Trophoblast cell (in vitro differentiated cells and primary cell): ENCODE measurements around the gene C11orf68. TPM values are rescaled to one million over a fixed set of nuclear protein-coding genes. Genes with fewer than 3 reads are reported as not detected.

ENCODE experiments used
- DNase-seq, 2 donors: peaks; one replicate each; pipeline ENCODE4 v3.0.0-alpha.2; 2016
- H2AFZ ChIP-seq: 2 replicates; pipeline ENCODE4 v1.6.1; 2013; ENCODE audit warnings: low read length, moderate library complexity, mild to moderate bottlenecking; ENCODE audit not compliant: insufficient read depth, poor library complexity
- H2AK5ac ChIP-seq: 2 replicates; pipeline ENCODE4 v1.6.1; 2013; ENCODE audit warnings: mild to moderate bottlenecking, low read length
- H2BK120ac ChIP-seq: 2 replicates; pipeline ENCODE4 v1.6.1; 2013; ENCODE audit warnings: low read length, mild to moderate bottlenecking, moderate library complexity; ENCODE audit not compliant: insufficient read depth, poor library complexity
- H2BK12ac ChIP-seq: 2 replicates; pipeline ENCODE4 v1.6.1; 2013; ENCODE audit warnings: mild to moderate bottlenecking, low read length, moderate library complexity
- H2BK5ac ChIP-seq: 2 replicates; pipeline ENCODE4 v1.6.1; 2013; ENCODE audit warnings: low read length, low read depth, moderate library complexity, mild to moderate bottlenecking; ENCODE audit not compliant: poor library complexity
- H3K14ac ChIP-seq: 2 replicates; pipeline ENCODE4 v1.6.1; 2013; ENCODE audit warnings: mild to moderate bottlenecking, low read length
- H3K18ac ChIP-seq: 2 replicates; pipeline ENCODE4 v1.6.1; 2013; ENCODE audit warnings: mild to moderate bottlenecking, low read length
- H3K23ac ChIP-seq: 2 replicates; pipeline ENCODE4 v1.6.1; 2013; ENCODE audit warnings: low read length
- H3K27ac ChIP-seq: 2 replicates; pipeline ENCODE4 v1.5.1; 2013; ENCODE audit warnings: low read depth, mild to moderate bottlenecking, inconsistent platforms, low read length, moderate library complexity
- H3K27me3 ChIP-seq: 2 replicates; pipeline ENCODE4 v1.6.1; 2013; ENCODE audit warnings: inconsistent platforms, mild to moderate bottlenecking, low read length, moderate library complexity; ENCODE audit not compliant: insufficient read depth
- H3K36me3 ChIP-seq, 2 experiments: 1 replicate in 1 of 2; 2 replicates in 1 of 2; pipeline ENCODE4 v1.6.1; 2013; ENCODE audit warnings: low read length in 2 of 2, mild to moderate bottlenecking in 2 of 2, moderate library complexity in 1 of 2; ENCODE audit not compliant: insufficient read depth in 2 of 2, control insufficient read depth in 1 of 2
- H3K4ac ChIP-seq: 2 replicates; pipeline ENCODE4 v1.6.1; 2013; ENCODE audit warnings: low read depth, mild to moderate bottlenecking, low read length, moderate library complexity
- H3K4me1 ChIP-seq, 2 experiments: 1 replicate in 1 of 2; 2 replicates in 1 of 2; pipeline ENCODE4 v1.6.1; 2013; ENCODE audit warnings: low read length in 2 of 2, mild to moderate bottlenecking in 2 of 2, moderate library complexity in 1 of 2; ENCODE audit not compliant: insufficient read depth in 2 of 2, control insufficient read depth in 1 of 2
- H3K4me2 ChIP-seq: 2 replicates; pipeline ENCODE4 v1.6.1; 2013; ENCODE audit warnings: inconsistent platforms, mild to moderate bottlenecking, low read length, moderate library complexity
- H3K4me3 ChIP-seq: 2 replicates; pipeline ENCODE4 v1.5.1; 2013; ENCODE audit warnings: mild to moderate bottlenecking, low read depth, low read length, inconsistent platforms
- H3K79me1 ChIP-seq: one replicate; pipeline ENCODE4 v1.6.1; 2013; ENCODE audit warnings: low read length
- H3K79me2 ChIP-seq: 2 replicates; pipeline ENCODE4 v1.6.1; 2013; ENCODE audit warnings: low read length, mild to moderate bottlenecking; ENCODE audit not compliant: control insufficient read depth, insufficient read depth, poor library complexity
- H3K9ac ChIP-seq: 2 replicates; pipeline ENCODE4 v1.6.1; 2013; ENCODE audit warnings: mild to moderate bottlenecking, low read length
- H3K9me3 ChIP-seq: 2 replicates; pipeline ENCODE4 v1.6.1; 2013; ENCODE audit warnings: low read depth, mild to moderate bottlenecking, control low read depth, inconsistent platforms, low read length; ENCODE audit not compliant: insufficient read depth
- H4K12ac ChIP-seq: 2 replicates; pipeline ENCODE4 v1.6.1; 2013; ENCODE audit warnings: low read depth, mild to moderate bottlenecking, low read length, moderate library complexity
- H4K8ac ChIP-seq: 2 replicates; pipeline ENCODE4 v1.6.1; 2013; ENCODE audit warnings: low read depth, mild to moderate bottlenecking, low read length, moderate library complexity
- H4K91ac ChIP-seq: one replicate; pipeline ENCODE4 v1.6.1; 2013; ENCODE audit warnings: low read depth, mild to moderate bottlenecking, low read length, moderate library complexity
- WGBS: extraction: QIAGEN DNeasy Blood & Tissue Kit; methylation state at CpG from one replicate; pipeline ENCODE4 v1.1.7; 2013; ENCODE audit warnings: missing lambda C conversion rate; ENCODE audit not compliant: insufficient read length, insufficient coverage; ENCODE audit errors: extremely low coverage; 5-methylcytosine and 5-hydroxymethylcytosine counted together
- polyA plus RNA-seq: library from polyadenylated mRNA; stranded (reverse); fragments of 200-250 nt; gene quantifications from 2 replicates; pipeline ENCODE4 v1.2.3, GENCODE V29; 2013

The C11orf68 gene
- 25.5 and 26.0 TPM in 2 replicates for polyA plus RNA-seq

GRCh38 chr11:65918211-65919140 lies at the start of gene C11orf68:
Gene C11orf68, minus strand, starts transcription at chr11:65919062. Its CDS starts 31 bp downstream, at chr11:65919031.
- Histone ChIP-seq H4K91ac (peak within 1 kb of the TSS; percentile 95), H3K4me3 (peak within 1 kb of the TSS; percentile 92), H2BK12ac (peak within 1 kb of the TSS; percentile 32), H3K18ac (peak within 1 kb of the TSS; percentile 99), H3K4me1 (peaks cover 39 to 43% of the 10 kb centered on the region in 2 experiments), H2BK120ac (peak within 1 kb of the TSS; percentile 93), H3K23ac (no peak within 1 kb of the TSS), H4K8ac (peak within 1 kb of the TSS; percentile 93), H3K79me2 (peaks cover 10% of the 10 kb centered on the region), H3K4me2 (peak within 1 kb of the TSS; percentile 77), H2AK5ac (peak within 1 kb of the TSS; percentile 96), H3K27me3 (no peaks in the 10 kb centered on the region), H2AFZ (peak within 1 kb of the TSS; percentile 56), H3K9me3 (peaks cover 2% of the 10 kb centered on the region), H3K14ac (peak within 1 kb of the TSS; percentile 98), H2BK5ac (peak within 1 kb of the TSS; percentile 81), H3K27ac (peak within 1 kb of the TSS; percentile 71), H4K12ac (peak within 1 kb of the TSS; percentile 95), H3K4ac (peak within 1 kb of the TSS; percentile 88), H3K36me3 (peaks cover 26 to 31% of the 10 kb centered on the region in 2 experiments), H3K79me1 (peaks cover 19% of the 10 kb centered on the region), H3K9ac (peak within 1 kb of the TSS; percentile 96)
- WGBS = no CpG with 5 or more reads among the region's 77 CpGs
- DNase-seq = peak in 1 of 2 donors; percentile 52

GRCh38 chr11:65967329-65967934 lies 48.6 kb upstream of the C11orf68 start:
- no CpG with 5 or more reads among the region's 30 CpGs for WGBS
- H2BK5ac ChIP-seq = no peak overlapping the region
- no peak overlapping the region for H3K4ac ChIP-seq
- no peak overlapping the region for H3K4me3 ChIP-seq
- no peaks in the 10 kb centered on the region for H3K79me1 ChIP-seq
- H3K27me3 ChIP-seq = no peaks in the 10 kb centered on the region
- no peak overlapping the region for H4K91ac ChIP-seq
- peaks cover 60 to 65% of the 10 kb centered on the region in 2 experiments for H3K36me3 ChIP-seq
- no peak overlapping the region for H3K9ac ChIP-seq
- no peak overlapping the region for H4K8ac ChIP-seq
- H2BK12ac ChIP-seq = no peak overlapping the region
- H2AFZ ChIP-seq = no peak overlapping the region
- no peak overlapping the region for H4K12ac ChIP-seq
- H3K79me2 ChIP-seq = peaks cover 5% of the 10 kb centered on the region
- no peak overlapping the region for H2AK5ac ChIP-seq
- no peak overlapping the region for H3K27ac ChIP-seq
- no peak overlapping the region for H3K18ac ChIP-seq
- DNase-seq = no peak
- H3K4me1 ChIP-seq = peaks cover 3 to 5% of the 10 kb centered on the region in 2 experiments
- no peaks in the 10 kb centered on the region for H3K9me3 ChIP-seq
- H3K23ac ChIP-seq = no peak overlapping the region
- no peak overlapping the region for H2BK120ac ChIP-seq
- no peak overlapping the region for H3K14ac ChIP-seq
- H3K4me2 ChIP-seq = no peak overlapping the region

- Histone ChIP-seq H2AK5ac (no peak overlapping the region), H3K27ac (no peak overlapping the region), H3K18ac (no peak overlapping the region), H3K27me3 (no peaks in the 10 kb centered on the region), H4K91ac (no peak overlapping the region), H2BK120ac (no peak overlapping the region), H2BK12ac (no peak overlapping the region), H3K9ac (no peak overlapping the region), H2BK5ac (no peak overlapping the region), H3K23ac (no peak overlapping the region), H2AFZ (no peak overlapping the region), H3K4me1 (peaks cover 4 to 8% of the 10 kb centered on the region in 2 experiments), H3K36me3 (peaks cover 56 to 64% of the 10 kb centered on the region in 2 experiments), H4K8ac (no peak overlapping the region), H3K4me2 (no peak overlapping the region), H4K12ac (no peak overlapping the region), H3K9me3 (no peaks in the 10 kb centered on the region), H3K79me1 (peaks cover 5% of the 10 kb centered on the region), H3K79me2 (peaks cover 8% of the 10 kb centered on the region), H3K14ac (no peak overlapping the region), H3K4me3 (no peak overlapping the region), H3K4ac (no peak overlapping the region)
- no CpG with 5 or more reads among the region's 36 CpGs for WGBS
- peak in 1 of 2 donors; percentile 44 for DNase-seq
Observed at GRCh38 chr11:65965986-65966762, 47.3 kb upstream of the C11orf68 start.

GRCh38 chr11:65964906-65965305 lies 46.0 kb upstream of the C11orf68 start:
- Histone ChIP-seq H3K79me1 (peaks cover 8% of the 10 kb centered on the region), H3K27me3 (no peaks in the 10 kb centered on the region), H3K79me2 (peaks cover 9% of the 10 kb centered on the region), H3K4me1 (peaks cover 4 to 9% of the 10 kb centered on the region in 2 experiments), H4K12ac (no peak overlapping the region), H3K23ac (no peak overlapping the region), H3K36me3 (peaks cover 50 to 58% of the 10 kb centered on the region in 2 experiments), H3K18ac (no peak overlapping the region), H3K27ac (no peak overlapping the region), H2BK120ac (no peak overlapping the region), H3K9ac (no peak overlapping the region), H4K8ac (no peak overlapping the region), H3K4me2 (no peak overlapping the region), H4K91ac (no peak overlapping the region), H3K14ac (no peak overlapping the region), H2BK12ac (no peak overlapping the region), H2AK5ac (no peak overlapping the region), H3K4me3 (no peak overlapping the region), H3K9me3 (no peaks in the 10 kb centered on the region), H2AFZ (no peak overlapping the region), H2BK5ac (no peak overlapping the region), H3K4ac (no peak overlapping the region)
- DNase-seq = no peak
- no CpG with 5 or more reads among the region's 10 CpGs for WGBS
